H7 (cell line): ENCODE measurements around the gene PSME1. TPM values are rescaled to one million over a fixed set of nuclear protein-coding genes. Genes with fewer than 3 reads are reported as not detected.

Experiments used
- DNase-seq: peaks from one replicate; pipeline ENCODE4 v3.0.0; 2012
- H3K27me3 ChIP-seq: 2 replicates; pipeline ENCODE4 v1.6.0; 2011; ENCODE audit warnings: mild to moderate bottlenecking, low read length; ENCODE audit not compliant: control insufficient read depth, insufficient read depth
- H3K36me3 ChIP-seq: replicated peaks from 2 replicates; pipeline ENCODE4 v1.5.1; 2011; ENCODE audit warnings: low read length; ENCODE audit not compliant: control insufficient read depth, insufficient read depth
- H3K4me3 ChIP-seq: 2 replicates; pipeline ENCODE4 v1.5.1; 2011; ENCODE audit warnings: low read depth, mild to moderate bottlenecking, control low read depth, low read length, moderate library complexity; ENCODE audit not compliant: insufficient read depth
- total RNA-seq: library from RNA; depleted of rRNA; stranded (reverse); fragments of >200 nt; shearing (Covaris generic); gene quantifications from 2 replicates; pipeline ENCODE4 v1.2.3, GENCODE V29; 2014

PSME1 gene
- total RNA-seq, 1 experiment from 2014 or later: 49.3 TPM

GRCh38 chr14:24130717-24131548 is 5.1 kb upstream of the PSME1 start:
- Histone ChIP-seq H3K4me3 (no peak overlapping the region), H3K27me3 (no peaks in the 10 kb centered on the region), H3K36me3 (no peaks in the 10 kb centered on the region)
- no peak for DNase-seq

DNA sequence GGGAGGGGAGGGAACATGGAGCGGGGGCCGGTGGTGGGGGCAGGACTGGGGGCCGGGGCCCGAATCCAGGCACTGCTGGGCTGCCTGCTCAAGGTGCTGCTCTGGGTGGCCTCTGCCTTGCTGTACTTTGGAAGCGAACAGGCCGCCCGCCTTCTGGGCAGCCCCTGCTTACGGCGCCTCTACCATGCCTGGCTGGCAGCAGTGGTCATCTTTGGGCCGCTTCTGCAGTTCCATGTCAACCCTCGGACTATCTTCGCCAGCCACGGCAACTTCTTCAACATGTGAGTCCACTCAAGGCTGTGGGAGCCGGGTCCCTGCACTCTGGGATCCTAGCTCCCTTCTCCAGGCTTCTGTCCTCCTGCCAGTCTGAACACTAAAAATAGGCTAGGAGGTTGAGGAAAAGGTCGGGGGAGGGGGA is 4.4 kb upstream of the PSME1 start:
- Histone ChIP-seq H3K36me3 (no peaks in the 10 kb centered on the region), H3K4me3 (no peak overlapping the region), H3K27me3 (peaks cover 2% of the 10 kb centered on the region; the same call in 1 of the 2 replicates)
- no peak for DNase-seq

- DNase-seq: peak; percentile 51
- H3K27me3 ChIP-seq: peaks cover 2% of the 10 kb centered on the region; the same call in 1 of the 2 replicates
- no peak overlapping the region for H3K4me3 ChIP-seq
- no peaks in the 10 kb centered on the region for H3K36me3 ChIP-seq
These were observed 3.8 kb upstream of the PSME1 start for GRCh38 chr14:24132061-24132685.

DNA sequence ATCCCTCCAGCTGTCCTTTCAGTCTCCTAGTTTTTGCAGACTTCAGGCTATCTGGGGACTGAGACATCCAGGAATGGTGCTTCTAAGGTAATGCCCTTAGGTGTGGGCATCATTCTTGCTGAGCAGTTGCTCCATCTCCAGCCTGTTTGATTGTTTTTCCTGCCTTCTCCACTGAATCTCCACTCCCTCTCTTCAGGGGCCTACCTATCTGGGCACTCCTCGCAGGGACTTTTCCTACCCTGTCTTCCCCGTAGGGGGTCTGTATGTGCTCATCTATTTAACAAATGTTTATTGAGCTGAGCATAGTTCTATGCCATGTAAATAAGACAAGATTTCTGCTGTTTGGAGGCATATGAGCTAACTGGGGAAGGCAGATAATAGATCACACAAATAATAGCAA is 3.0 kb upstream of the PSME1 start:
- Histone ChIP-seq H3K27me3 (peaks cover 2% of the 10 kb centered on the region; the same call in 1 of the 2 replicates), H3K4me3 (no peak overlapping the region), H3K36me3 (0 out of 2 replicates have a peak, but pooled peaks cover 1% of the 10 kb centered on the region)
- no peak for DNase-seq

- H3K27me3 ChIP-seq: peaks cover 2% of the 10 kb centered on the region; the same call in 1 of the 2 replicates
- H3K36me3 ChIP-seq: peaks cover 8% of the 10 kb centered on the region
- H3K4me3 ChIP-seq: no peak overlapping the region
- no peak for DNase-seq
These were observed 2.3 kb upstream of the PSME1 start for GRCh38 chr14:24133735-24134134.

DNA sequence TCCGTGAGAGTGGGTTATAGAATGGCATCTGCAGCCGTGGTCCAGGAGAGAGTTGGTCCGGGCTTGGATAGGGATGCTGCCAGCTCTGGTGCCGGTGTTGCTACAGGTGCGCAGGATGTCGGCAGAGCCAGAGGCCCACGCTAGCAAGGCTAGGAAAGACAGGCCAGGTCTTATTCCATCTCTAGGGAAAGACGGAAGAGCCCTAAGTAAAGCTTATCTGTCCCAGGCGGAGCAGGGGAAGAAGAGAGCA is 485 bp upstream of the PSME1 start:
- Histone ChIP-seq H3K36me3 (peaks cover 17% of the 10 kb centered on the region), H3K4me3 (peak overlapping the region; percentile 78), H3K27me3 (peaks cover 2% of the 10 kb centered on the region; the same call in 1 of the 2 replicates)
- no peak for DNase-seq

DNA sequence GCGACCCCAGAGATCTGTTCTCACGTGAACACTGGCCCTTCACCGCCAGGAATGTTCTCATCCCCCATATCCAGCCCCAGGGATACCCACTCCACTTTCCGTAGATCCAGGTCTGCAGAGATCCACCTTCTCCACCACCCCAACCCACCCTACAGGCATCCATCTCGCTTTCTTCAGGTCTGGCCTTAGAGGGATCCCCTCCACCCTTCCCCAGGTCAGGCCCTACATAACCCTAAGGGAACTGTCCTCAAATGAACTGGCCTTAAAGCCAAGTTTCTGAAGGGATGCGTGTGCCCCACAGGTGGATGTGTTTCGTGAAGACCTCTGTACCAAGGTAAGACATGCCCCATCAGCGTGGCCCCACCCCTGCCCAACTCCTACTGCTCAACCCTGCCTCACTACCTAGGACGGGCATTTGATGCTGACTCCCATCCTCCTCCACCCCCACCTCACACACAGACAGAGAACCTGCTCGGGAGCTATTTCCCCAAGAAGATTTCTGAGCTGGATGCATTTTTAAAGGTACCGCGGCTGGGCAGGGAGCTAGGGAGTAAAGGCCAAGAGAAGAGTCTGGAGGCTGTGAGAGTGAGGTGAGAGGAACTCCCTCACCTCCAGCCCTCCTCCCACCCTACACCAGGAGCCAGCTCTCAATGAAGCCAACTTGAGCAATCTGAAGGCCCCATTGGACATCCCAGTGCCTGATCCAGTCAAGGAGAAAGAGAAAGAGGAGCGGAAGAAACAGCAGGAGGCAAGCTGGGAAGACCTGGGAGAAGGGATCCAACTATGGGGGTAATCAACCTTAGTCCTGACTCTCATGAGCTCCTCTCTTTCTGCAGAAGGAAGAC is 912 bp downstream of the PSME1 start:
- peak overlapping the region; percentile 78 for H3K4me3 ChIP-seq
- peak; percentile 64 for DNase-seq
- H3K36me3 ChIP-seq: peaks cover 17% of the 10 kb centered on the region
- H3K27me3 ChIP-seq: peaks cover 2% of the 10 kb centered on the region; the same call in 1 of the 2 replicates

DNA sequence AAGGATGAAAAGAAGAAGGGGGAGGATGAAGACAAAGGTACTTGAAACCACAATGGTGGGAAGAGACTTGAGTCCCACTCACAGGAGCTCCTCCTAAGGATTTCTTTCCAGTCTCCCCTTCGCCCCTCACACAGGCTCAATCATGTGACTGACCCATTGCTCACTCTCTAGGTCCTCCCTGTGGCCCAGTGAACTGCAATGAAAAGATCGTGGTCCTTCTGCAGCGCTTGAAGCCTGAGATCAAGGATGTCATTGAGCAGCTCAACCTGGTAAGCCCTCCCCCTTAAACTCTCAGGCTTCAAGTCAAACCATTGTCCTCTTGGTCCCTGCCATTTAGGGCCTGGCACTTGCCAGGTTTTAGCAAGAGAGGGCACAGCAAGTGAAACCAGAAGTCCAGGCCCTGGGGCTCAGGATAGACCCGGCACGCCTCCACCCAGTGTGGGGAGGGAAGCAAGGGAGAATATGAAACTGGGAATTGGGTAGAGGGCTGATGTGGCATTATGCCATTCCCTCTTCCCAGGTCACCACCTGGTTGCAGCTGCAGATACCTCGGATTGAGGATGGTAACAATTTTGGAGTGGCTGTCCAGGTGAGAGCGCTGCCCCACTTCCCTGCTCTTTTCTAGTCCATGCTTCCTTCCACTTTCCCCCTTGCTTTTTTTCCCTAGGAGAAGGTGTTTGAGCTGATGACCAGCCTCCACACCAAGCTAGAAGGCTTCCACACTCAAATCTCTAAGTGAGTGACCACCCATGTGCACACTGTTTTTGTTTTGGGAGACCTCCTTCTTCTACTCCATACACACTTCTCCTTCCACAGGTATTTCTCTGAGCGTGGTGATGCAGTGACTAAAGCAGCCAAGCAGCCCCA is 1.8 kb downstream of the PSME1 start:
- Histone ChIP-seq H3K27me3 (peaks cover 2% of the 10 kb centered on the region; the same call in 1 of the 2 replicates), H3K4me3 (no peak overlapping the region), H3K36me3 (peaks cover 17% of the 10 kb centered on the region)
- no peak for DNase-seq

GRCh38 chr14:24138396-24139271 is 2.6 kb downstream of the PSME1 start:
- H3K4me3 ChIP-seq: no peak overlapping the region

GRCh38 chr14:24139272-24139934 is 3.4 kb downstream of the PSME1 start:
- Histone ChIP-seq H3K27me3 (peaks cover 2% of the 10 kb centered on the region; the same call in 1 of the 2 replicates), H3K4me3 (no peak overlapping the region), H3K36me3 (peaks cover 21% of the 10 kb centered on the region)
- DNase-seq: no peak

More at GRCh38 chr14:24138396-24139271, 2.6 kb downstream of the PSME1 start:
- Histone ChIP-seq H3K27me3 (peaks cover 2% of the 10 kb centered on the region; the same call in 1 of the 2 replicates), H3K36me3 (peaks cover 17% of the 10 kb centered on the region)
- DNase-seq: no peak

DNA sequence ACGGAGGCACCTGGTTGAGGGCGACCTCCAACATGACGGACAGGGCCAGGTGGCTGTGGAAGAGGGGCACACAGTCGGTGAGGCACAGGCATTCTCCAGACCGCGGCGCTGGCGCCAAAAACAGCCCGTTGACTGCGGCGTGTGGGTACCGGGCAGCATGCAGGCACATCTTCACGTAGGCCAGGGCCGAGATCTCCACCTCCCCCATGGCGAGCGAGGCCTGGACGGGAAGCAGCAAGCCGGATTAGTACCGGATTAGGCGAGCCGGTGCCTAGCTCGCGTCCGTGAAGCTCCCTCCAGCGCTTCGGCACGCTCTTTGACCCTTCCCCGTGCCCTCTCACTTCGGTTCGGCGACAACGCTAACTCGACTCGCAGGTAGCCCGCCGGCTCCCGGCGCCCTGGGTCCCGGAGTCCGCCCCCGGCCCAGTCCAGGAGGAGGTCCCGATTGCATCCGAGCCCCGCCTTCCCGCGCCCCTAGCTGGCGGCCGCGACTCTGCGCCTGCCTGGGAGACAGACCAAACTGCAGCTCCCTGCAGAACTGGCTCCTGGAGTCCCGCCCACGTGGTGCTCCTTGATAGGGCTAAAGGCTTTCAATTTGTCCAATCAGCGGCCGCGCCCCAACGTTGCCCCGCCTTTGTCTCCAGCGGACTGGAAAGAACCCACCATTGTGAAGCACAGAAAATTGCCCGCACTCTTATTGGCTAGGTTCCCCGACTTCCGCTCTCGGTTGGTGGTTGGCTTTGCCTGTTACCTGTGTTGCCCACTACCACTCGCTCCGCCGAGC is 5.3 kb downstream of the PSME1 start, which contains the start of gene EMC9:
Gene EMC9 (minus strand): TSS at position 495 of the 784 bp plus-strand sequence. CDS start 287 bp downstream, at position 208.
- peaks cover 2% of the 10 kb centered on the region; the same call in 1 of the 2 replicates for H3K27me3 ChIP-seq
- H3K4me3 ChIP-seq: peak within 1 kb of the TSS; percentile 85
- H3K36me3 ChIP-seq: peaks cover 26% of the 10 kb centered on the region
- peak; percentile 99 for DNase-seq

DNA sequence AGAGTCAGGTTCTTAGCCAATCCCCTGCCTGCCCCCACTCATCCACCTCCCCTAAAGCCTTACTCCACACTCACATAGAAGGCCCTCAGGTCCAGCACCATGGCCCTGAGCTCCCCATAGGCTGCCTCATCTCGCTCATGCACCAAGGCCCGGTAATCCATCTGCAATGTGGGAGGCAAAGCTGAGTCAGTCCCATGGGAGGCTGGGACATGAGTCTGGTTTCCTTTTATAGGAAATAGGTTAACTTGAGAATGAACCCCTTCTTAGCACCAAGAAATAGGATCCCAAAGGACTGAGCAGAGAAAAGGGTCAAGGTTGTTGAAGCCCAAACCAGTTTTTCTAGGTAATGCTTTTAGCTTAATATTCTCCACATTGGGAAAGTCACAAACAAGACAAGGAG is 7.5 kb downstream of the PSME1 start:
- no peaks in the 10 kb centered on the region for H3K27me3 ChIP-seq
- no peak overlapping the region for H3K4me3 ChIP-seq
- no peak for DNase-seq
- H3K36me3 ChIP-seq: peaks cover 20% of the 10 kb centered on the region
